ENCODE measurements around the gene RPL13. TPM values are rescaled to one million over a fixed set of nuclear protein-coding genes. Genes with fewer than 3 reads are reported as not detected.

The RPL13 gene
- total RNA-seq, 1 donor from 2014 or later = 1,727 TPM

GRCh38 chr16:89557690-89558490 lies 2.6 kb upstream of the RPL13 start:
- H3K4me3 ChIP-seq = no peak overlapping the region
- H3K27me3 ChIP-seq (ENCODE audit: low read depth) = no peaks in the 10 kb centered on the region
- no peak for TF ChIP-seq CTCF (IDR thresholded peaks at IDR 0.05)
- H3K27ac ChIP-seq = no peak overlapping the region
- no peaks in the 10 kb centered on the region for H3K9me3 ChIP-seq
- peaks cover 30% of the 10 kb centered on the region for H3K4me1 ChIP-seq
- ATAC-seq (no peak), DNase-seq (no peak)
- intact Hi-C loops (cut with DNase I) = no loop called here
- H3K36me3 ChIP-seq = peaks cover 59% of the 10 kb centered on the region

- H3K36me3 ChIP-seq = peaks cover 46% of the 10 kb centered on the region
- H3K27ac ChIP-seq = peak overlapping the region; percentile 100
- TF ChIP-seq CTCF (IDR thresholded peaks at IDR 0.05) = no peak
- intact Hi-C loops (cut with DNase I) = no loop called here
- ATAC-seq (no peak), DNase-seq (no peak)
- no peaks in the 10 kb centered on the region for H3K27me3 ChIP-seq (ENCODE audit: low read depth)
- no peaks in the 10 kb centered on the region for H3K9me3 ChIP-seq
- peak overlapping the region; percentile 96 for H3K4me3 ChIP-seq
- H3K4me1 ChIP-seq = peaks cover 64% of the 10 kb centered on the region
Measured at GRCh38 chr16:89561142-89561883, 831 bp downstream of the RPL13 start.

- DNase-seq (no peak), ATAC-seq (no peak)
- peaks cover 66% of the 10 kb centered on the region for H3K4me1 ChIP-seq
- H3K27ac ChIP-seq = peak overlapping the region; percentile 100
- H3K9me3 ChIP-seq = no peaks in the 10 kb centered on the region
- intact Hi-C loops (cut with DNase I) = no loop called here
- H3K4me3 ChIP-seq = peak overlapping the region; percentile 96
- no peaks in the 10 kb centered on the region for H3K27me3 ChIP-seq (ENCODE audit: low read depth)
- peaks cover 38% of the 10 kb centered on the region for H3K36me3 ChIP-seq
- no peak for TF ChIP-seq CTCF (IDR thresholded peaks at IDR 0.05)
Measured at GRCh38 chr16:89561884-89562599, 1.6 kb downstream of the RPL13 start.

GRCh38 chr16:89562939-89563338 lies 2.5 kb downstream of the RPL13 start:
- Histone ChIP-seq H3K27me3 (ENCODE audit: low read depth) (no peaks in the 10 kb centered on the region), H3K4me1 (peaks cover 66% of the 10 kb centered on the region), H3K9me3 (no peaks in the 10 kb centered on the region), H3K4me3 (no peak overlapping the region), H3K27ac (no peak overlapping the region), H3K36me3 (peaks cover 37% of the 10 kb centered on the region)
- intact Hi-C loops (cut with DNase I) = no loop called here
- ATAC-seq (no peak), DNase-seq (no peak)
- TF ChIP-seq CTCF (IDR thresholded peaks at IDR 0.05) = no peak

- intact Hi-C loops (cut with DNase I) = no loop called here
- Histone ChIP-seq H3K4me3 (no peak overlapping the region), H3K27me3 (ENCODE audit: low read depth) (no peaks in the 10 kb centered on the region), H3K4me1 (peaks cover 64% of the 10 kb centered on the region), H3K27ac (no peak overlapping the region), H3K9me3 (no peaks in the 10 kb centered on the region), H3K36me3 (peaks cover 37% of the 10 kb centered on the region)
- TF ChIP-seq CTCF (IDR thresholded peaks at IDR 0.05) = no peak
- ATAC-seq (no peak), DNase-seq (no peak)
Measured at GRCh38 chr16:89563639-89564392, 3.3 kb downstream of the RPL13 start.

All from lower lobe of right lung (tissue), 2 donors.